ENCODE data around the gene GFM2.

DNA sequence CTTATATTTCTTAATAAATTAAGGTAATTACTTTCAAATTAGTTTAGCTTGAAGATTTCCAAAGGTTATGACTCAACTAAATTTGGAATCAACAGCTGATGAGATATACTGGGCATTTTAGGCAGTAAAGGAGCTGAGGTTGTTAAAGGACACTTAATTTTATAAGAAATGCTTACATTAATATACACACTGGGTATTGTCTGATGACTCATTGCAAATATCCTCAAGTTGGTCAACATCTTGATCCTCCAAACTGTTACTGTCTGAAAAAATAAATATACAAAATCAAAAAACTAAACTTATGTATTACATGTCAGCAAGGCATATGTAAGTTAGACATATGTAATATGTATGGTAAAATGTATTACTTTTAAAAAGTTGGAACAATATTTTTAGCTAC lies 3.4 kb downstream of the GFM2 start:
- TF ChIP-seq, protein P1, sequence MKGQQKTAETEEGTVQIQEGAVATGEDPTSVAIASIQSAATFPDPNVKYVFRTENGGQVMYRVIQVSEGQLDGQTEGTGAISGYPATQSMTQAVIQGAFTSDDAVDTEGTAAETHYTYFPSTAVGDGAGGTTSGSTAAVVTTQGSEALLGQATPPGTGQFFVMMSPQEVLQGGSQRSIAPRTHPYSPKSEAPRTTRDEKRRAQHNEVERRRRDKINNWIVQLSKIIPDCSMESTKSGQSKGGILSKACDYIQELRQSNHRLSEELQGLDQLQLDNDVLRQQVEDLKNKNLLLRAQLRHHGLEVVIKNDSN (IDR thresholded peaks at IDR 0.05; ENCODE audit: borderline replicate concordance, low read depth), result no peak
- TF ChIP-seq, protein P2, sequence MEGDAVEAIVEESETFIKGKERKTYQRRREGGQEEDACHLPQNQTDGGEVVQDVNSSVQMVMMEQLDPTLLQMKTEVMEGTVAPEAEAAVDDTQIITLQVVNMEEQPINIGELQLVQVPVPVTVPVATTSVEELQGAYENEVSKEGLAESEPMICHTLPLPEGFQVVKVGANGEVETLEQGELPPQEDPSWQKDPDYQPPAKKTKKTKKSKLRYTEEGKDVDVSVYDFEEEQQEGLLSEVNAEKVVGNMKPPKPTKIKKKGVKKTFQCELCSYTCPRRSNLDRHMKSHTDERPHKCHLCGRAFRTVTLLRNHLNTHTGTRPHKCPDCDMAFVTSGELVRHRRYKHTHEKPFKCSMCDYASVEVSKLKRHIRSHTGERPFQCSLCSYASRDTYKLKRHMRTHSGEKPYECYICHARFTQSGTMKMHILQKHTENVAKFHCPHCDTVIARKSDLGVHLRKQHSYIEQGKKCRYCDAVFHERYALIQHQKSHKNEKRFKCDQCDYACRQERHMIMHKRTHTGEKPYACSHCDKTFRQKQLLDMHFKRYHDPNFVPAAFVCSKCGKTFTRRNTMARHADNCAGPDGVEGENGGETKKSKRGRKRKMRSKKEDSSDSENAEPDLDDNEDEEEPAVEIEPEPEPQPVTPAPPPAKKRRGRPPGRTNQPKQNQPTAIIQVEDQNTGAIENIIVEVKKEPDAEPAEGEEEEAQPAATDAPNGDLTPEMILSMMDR (IDR thresholded peaks at IDR 0.05), result no peak
- no peak for TF ChIP-seq NRF1 (IDR thresholded peaks at IDR 0.05; ENCODE audit: low read depth, low read length)
- TF ChIP-seq, protein P3, sequence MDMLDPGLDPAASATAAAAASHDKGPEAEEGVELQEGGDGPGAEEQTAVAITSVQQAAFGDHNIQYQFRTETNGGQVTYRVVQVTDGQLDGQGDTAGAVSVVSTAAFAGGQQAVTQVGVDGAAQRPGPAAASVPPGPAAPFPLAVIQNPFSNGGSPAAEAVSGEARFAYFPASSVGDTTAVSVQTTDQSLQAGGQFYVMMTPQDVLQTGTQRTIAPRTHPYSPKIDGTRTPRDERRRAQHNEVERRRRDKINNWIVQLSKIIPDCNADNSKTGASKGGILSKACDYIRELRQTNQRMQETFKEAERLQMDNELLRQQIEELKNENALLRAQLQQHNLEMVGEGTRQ (IDR thresholded peaks at IDR 0.05; ENCODE audit: borderline replicate concordance, low read depth, low read length), result no peak
- no peak for TF ChIP-seq GABPA (IDR thresholded peaks at IDR 0.05; ENCODE audit: low read depth)
- TF ChIP-seq, protein P4, sequence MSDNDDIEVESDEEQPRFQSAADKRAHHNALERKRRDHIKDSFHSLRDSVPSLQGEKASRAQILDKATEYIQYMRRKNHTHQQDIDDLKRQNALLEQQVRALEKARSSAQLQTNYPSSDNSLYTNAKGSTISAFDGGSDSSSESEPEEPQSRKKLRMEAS (IDR thresholded peaks at IDR 0.05; ENCODE audit: low read depth), result no peak
- no peak for TF ChIP-seq TCF12 (IDR thresholded peaks at IDR 0.05)
- TF ChIP-seq EZH2phosphoT487 (IDR thresholded peaks at IDR 0.05; ENCODE audit: borderline replicate concordance, low read depth), result no peak
- TF ChIP-seq, protein P5, sequence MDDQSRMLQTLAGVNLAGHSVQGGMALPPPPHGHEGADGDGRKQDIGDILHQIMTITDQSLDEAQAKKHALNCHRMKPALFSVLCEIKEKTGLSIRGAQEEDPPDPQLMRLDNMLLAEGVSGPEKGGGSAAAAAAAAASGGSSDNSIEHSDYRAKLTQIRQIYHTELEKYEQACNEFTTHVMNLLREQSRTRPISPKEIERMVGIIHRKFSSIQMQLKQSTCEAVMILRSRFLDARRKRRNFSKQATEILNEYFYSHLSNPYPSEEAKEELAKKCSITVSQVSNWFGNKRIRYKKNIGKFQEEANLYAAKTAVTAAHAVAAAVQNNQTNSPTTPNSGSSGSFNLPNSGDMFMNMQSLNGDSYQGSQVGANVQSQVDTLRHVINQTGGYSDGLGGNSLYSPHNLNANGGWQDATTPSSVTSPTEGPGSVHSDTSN (IDR thresholded peaks at IDR 0.05), result no peak
- TF ChIP-seq FOSL2 (IDR thresholded peaks at IDR 0.05; ENCODE audit: borderline replicate concordance, low read depth), result no peak
- TF ChIP-seq EP300 (IDR thresholded peaks at IDR 0.05; ENCODE audit: borderline replicate concordance in 1 of 2, low read depth in 1 of 2, low read length in 1 of 2), result no peak
- no peak for TF ChIP-seq POLR2AphosphoS5 (IDR thresholded peaks at IDR 0.05; ENCODE audit: low read depth, low read length)
- TF ChIP-seq SIN3A (IDR thresholded peaks at IDR 0.05; ENCODE audit: borderline replicate concordance, low read depth, low read length), result no peak
- no peak for TF ChIP-seq RFX5 (IDR thresholded peaks at IDR 0.05; ENCODE audit: low read length)
